ENCODE results near the gene INPP4B.
"Not testable (repeated sequence)": the region's sequence is repeated elsewhere in the genome, so short reads cannot be mapped to it uniquely, and the experiment has no call there.

INPP4B gene

DNA sequence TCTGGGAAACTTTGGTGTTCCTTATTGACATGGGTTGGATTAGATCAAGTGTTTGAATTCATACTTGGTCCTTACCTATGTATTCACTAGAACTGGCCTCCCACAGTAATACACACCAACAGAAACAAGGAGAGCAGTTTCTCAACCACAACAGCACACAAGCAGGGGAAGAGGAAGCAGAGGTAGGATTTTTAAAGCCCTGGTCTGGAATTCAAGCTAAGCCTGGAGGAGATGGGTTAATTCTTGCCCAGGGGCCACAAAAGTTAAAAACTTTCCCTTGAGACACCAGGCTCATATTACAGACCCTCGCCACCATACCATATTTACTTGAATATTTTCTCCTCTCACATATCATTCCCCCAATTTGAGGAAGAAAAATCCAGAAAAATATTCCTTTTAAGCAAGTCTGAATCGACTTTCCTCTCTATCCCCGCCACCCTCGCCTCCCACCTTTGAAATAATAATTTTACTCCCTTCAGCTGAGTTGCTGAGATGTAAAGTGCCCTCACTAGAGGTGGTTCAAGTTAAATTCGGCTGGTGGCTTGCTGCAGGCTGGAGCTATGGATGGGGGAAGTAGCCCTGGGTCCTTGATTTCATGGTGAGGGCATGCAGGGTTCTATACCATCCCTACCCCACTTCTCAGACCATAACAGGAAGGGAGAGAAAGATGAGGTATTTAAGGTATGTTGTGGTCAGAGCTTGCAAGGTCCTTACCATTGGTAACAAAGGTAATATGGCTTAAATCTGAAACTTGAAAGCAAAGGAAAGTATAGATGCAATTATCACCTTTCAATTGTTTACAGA, 440.2 kb downstream of the INPP4B start:
- no peak for DNase-seq

DNA sequence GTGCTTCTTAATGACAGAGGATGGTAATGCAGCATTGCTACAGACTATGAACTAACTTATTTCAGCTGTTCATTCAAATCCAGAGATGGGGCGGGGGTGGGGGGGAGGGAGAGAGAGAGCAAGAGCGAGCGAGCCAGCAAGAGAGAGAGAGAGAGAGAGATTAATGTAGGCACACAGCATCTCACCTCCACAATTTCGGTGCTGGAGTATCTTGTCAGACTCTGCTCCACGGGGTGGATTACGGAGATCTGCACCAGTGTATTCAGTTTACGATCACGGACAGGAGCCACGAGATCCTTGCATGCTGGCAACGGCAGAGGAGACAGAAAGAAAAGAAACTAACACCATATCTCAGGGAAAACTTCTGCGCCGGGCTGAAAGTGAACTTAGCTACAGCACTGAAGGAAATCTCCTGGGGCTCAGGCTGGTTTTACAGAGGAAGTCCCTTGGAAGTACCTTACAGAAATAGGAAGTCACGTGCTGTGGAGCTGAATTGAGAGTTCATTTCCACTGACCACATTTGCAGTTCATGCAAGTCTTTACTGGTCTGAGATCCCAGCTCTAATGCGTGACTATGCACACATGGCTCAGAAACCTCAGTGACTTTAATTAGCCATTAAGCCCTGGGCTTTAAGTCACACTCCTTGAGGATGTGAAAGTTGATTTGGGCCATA, 440.9 kb downstream of the INPP4B start:
- peak; percentile 35 to 38 for DNase-seq

DNA sequence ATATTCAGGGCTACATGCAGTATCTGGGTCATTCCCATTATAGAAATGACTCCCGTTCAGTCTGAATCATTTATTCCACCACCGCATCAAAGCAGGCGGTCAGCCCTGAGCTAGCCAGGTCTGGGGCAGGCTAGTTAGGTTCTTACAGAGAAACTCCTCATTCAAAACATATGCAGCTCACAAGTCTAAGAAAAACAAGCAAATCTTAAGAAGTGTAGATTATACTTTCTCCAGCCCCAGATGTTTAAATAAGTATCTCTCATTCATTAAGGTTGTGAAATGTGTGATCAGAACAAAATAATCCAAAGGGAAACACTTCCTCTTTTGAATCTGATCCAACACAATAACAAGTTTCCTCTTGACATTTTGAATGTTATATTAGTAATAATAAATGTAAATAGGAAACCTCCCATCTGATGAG, 441.9 kb downstream of the INPP4B start:
- peak in 1 of 2 experiments; percentile 24 for DNase-seq

DNA sequence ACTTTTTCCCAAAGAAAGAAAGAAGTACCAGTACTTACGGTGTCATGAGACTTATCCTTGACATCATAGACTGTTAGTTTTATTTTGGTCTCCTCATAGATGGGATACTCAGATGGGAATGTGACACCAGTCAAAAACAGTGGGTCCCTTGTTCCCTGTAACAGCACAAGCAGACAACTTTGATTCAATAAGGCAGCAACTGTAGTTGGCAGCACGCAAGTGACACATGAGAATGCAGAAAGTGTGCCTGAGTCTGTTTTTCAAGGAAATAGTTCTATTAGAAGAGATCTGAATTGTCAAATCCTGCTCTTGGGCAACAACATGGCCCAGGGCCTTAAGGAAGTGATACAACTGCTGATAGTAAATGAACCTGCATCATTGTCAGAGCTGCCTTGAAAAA, 443.2 kb downstream of the INPP4B start:
- peak in 1 of 2 experiments; percentile 9 for DNase-seq

DNA sequence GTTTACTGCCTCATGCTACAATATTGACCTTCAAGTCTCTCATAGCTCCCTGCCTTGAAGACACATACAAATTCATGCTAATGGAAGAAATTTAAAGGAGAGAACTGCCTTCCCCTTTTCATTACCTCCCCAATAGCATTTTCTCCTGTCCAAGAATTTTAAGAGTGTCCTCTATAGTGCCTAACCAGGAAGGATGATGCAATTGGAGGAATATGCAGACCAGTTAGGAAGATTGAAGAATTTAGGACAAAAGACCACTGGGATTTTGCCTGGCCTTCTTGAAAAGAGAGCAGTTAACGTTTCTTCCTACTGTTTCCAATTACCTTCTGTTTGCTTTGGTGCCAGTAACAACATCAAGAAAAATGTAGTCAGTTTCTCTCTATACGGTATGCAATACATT, 443.9 kb downstream of the INPP4B start:
- DNase-seq = no peak

DNA sequence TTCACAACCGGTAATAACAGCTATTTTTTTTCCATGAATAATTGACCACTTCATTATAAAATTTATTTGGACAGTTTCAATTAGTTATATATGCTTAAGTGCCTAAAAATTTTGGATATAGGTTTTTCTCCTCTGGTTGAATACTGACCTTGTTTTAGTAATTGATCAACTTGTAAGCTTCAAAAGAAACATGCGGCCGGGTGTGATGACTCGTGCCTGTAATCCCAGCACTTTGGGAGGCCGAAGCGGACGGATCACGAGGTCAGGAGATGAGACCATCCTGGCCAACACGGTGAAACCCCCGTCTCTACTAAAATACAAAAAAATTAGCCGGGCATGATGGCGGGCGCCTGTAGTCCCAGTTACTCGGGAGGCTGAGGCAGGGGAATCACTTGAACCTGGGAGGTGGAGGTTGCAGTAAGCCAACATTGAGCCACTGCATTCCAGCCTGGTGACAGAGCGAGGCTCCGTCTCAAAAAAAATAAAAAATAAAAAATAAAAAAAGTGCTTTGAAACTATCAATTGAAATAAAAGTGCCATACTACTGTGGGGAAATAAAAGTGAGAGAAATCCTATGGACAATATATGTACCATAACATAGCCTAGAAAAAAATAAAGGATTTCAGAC, 448.6 kb downstream of the INPP4B start:
- DNase-seq = not testable (repeated sequence)

DNA sequence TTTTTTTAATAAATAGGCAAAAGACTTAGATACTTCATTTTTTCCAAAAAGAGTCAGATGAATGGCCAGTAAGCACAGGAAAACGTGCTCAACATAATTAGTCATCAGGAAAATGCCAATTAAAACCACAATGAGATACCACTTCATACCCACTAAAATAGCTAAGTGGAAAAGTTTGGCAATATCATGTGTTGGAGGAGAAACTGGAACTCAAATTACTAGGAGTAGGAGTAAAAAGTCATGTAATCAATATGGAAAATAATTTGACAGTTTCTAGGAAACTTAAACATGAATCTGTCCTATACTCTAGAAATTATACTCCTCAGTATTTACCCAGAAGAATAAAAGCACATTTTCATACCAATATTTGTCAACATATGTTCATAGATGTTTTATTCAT, 449.8 kb downstream of the INPP4B start:
- no peak for DNase-seq

DNA sequence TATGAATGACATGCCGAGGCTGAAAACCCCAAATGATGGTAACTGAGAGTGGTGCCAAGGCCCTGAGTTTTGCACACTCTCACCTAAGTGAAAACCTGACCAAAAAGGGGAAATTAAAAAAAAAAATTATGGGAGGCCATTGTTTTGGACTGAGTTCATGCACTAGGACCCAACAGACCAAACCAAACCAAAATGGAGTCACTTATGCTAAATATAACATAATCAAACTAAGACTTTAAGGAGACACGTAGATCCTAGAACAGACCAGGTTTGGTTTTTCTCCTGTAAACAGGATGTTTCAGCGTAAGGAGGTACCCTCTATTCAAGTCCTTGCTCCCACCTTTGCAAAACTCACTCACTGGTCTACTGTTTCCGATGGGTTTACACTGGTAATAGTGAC, 453.0 kb downstream of the INPP4B start:
- no peak for DNase-seq

DNA sequence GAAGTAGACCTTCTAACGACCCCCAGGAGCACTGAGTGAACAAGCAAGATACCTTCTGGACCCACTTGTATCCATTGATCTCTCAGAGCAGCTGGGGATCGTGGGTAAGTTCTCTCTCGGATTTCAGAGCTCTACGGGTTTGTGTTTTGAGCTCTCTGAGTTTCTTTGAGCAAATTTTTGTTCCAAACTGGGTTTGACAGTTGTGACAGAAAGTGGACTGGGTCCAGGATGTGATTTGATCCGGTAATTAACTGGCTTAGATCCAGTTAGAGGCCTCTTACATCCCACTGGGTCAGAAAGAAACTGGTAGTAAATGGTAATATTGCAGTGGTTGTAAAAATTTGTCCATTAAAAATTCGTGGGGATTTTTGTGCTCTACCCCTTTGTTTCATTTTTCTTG, 459.2 kb downstream of the INPP4B start:
- no peak for DNase-seq

DNA sequence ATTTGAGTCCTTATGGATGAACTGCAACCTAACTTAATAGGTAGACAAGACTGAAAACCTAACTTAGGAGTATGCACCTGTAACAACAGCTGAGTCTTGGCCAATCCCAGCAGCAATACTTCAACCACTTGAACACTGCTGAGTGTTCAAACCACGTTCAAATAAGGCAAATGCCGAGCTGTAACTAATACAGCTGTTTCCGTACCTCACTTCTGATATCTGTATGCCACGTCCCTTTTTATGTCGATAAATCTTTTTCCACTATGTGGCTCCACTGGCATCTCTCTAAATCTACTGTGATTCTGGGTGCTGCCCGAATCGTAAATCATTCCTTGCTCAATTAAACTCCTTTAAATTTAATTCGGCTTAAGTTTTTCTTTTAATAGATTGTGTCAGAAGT, 459.7 kb downstream of the INPP4B start:
- DNase-seq = no peak

DNA sequence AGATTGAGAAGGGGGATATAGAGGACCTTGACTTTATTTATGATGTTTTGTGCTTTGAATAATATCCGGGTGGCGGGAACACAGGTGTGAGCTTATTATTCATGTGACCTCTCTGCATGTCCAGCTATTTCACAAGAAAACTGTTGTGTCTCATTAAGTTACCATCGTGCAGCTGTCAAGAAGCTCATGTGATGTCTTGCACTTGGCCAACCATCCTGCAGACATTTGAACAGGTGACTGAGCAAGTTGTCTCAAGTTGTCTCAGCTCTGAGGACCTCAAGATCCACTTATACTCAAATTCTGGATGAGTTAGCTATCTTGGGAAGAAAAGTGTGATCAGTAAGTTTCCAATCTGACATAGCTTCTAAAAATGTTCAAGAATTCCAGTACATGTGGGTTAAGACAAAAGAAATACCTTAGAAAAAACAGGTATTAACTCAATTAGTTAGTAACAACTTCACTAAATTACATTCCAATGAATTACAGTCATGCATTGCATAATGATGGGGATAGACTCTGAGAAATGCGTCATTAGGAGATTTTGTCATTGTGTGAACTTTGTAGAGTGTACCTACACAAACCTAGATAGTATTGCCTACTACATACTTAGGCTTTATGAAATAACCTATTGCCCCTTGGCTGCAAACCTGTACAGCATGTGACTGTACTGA, 462.2 kb downstream of the INPP4B start:
- DNase-seq = no peak

DNA sequence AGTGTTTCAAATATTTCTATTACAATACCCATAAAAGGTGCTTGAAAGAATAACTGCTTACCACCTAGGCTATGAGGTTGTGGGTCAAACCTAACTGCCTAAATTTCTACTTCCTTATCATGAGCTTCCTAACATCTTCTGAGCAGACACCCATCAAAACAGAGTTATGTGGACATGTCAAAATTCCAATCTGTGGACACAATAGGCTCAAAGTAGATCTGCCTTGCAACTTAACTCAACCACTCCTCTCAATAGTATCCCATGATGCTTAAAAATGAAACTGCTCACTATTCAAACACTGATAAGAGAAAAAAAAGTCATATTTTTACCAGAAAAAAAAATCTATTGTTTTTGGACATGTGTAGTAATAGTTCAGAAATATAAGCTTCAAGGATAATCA, 462.7 kb downstream of the INPP4B start:
- no peak for DNase-seq

DNA sequence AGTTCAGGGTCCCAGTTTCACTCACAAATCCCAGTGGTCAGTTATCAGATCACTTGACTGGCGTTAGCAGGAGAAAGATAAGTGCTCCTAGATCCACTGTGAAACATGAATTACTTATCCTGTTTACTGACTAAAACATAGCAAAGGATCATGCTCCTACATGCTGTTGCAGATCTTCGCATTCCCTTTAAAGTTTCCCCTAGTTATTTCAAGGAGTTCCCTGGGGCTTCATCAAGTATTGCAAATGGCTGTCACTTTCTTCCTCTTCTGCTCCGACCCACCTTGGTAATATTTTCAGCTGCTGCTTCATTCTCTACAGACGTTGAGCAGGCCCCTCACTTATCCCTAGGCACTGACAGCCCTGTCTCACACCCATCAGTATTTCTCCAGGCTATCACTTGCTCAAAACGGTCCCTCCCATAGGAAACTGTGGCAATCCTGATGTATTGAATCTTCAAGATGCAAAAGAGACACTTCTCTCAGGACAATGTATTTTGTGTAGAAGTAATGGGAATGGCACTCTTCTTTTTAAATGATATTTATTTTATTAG, 466.0 kb downstream of the INPP4B start:
- no peak for DNase-seq

DNA sequence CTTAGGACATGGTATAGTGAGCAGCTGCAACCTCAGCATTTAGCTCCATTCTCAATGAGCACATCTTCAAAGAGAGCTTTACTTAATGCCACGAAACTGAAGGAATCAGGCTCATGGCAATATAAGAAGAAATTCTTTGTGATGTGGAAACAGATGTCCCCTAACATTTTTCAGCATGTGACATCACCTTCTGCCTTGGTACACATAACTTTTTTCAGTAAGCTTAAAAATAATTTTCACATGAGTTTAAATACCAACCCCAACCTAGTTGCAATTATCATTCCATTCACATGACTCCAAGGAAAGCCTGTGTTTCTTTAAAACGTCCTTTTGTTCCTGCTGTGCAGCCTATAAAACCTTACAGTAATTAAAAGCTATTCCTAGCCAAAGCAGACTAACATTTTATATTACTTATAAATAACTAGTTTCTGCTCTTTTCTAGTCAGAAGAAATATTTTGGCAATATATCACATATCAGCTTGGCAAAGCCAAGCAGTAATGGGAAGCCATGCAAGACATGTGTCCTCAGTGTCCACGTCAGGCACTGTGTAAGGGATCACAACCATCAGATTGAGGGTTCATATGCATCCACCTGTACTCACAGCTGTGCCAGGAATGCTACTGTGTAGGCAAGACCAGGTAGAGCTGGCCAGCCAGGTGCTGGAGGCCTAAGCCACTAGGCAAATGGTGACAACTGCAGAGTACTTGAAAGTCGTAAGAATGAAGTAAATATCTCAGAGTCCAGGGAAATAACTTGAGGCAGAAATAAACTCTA, 466.6 kb downstream of the INPP4B start:
- DNase-seq = no peak

DNA sequence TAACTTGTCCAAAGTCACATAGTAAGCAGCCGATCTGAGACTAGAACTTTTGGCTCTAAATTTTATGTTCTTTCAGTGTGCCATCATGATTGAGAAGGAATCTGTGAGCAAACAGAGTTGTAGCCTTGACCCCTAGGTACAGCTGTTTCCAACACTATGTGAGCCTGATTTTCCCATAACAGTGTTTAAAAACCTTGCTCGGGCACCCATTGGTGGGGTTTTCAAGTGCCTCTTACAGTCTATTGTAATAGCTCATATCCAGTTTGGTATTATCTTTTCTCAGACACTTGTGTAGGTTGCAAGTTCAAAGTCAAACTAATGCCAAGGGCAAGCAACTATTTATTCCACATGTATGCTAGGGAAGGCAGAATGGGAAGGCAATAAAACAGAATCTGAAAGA, 467.9 kb downstream of the INPP4B start:
- no peak for DNase-seq

DNA sequence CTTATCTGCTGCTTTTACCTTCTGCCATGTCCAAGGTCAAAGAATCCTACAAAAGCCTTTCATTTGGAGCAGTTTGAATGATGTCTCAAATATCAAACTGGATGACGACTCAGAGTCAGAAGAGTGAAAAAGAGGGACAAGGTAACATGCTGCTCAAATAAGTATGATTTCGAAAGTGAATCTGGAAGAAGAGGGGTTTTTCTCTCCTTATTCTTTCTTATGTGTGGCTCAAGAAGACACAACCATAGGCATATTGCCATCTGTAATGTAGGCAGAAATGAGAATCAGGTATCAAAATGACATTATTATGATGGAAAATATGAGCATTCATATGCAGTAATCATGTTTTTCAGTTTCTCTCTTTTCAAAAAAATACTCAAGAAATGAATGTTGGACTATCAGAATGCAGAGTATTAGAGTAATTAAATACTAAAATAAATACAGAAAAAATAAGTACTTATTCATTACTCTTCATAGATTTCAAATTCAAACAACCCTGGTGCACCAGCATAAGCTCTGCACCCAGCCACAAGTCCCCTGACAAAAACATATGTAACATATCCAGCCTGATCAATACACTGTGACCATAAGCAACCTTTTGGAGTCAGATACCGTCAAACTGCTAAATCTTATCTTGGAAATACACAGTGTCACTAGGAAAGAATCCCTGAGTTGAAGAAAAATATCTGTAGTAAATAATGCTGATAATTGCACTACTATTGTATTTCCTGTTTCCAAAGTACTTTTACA, 468.6 kb downstream of the INPP4B start:
- no peak for DNase-seq

DNA sequence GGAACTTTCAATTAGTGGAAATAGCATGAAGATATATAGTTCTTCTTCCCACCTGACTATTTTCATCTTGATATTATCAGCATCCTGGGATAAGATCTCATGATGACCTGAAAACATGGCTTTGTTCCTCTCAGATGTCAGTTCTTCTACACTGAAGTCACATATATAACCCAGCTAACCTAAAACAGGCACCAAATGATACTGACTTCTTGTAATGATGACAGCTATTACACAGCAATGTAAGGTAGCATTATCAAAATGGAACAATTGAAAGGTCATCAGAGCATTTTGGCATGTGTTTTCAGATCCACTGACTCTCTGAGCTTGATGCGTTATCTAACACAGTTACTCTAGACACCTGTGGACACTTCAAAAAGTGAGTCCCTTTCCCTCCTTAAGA, 469.9 kb downstream of the INPP4B start:
- DNase-seq = no peak

DNA sequence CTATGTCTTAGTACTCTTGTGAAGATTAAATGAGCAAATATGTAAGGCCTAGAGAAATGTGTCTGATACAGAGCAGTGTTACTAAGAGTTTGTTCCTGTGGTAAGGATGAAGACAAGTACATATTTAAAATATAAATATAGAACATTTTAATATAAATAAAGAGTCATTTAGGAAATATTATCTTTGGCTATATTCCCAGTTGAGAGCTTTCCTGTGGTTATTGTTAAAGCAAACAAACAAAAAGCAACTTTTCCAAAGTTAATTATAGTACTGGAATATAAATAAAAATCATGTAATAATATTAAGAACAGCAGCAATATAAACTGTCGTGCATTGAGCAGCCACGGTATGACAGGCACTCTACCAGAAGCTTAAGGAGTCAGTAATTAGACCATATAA, 472.5 kb downstream of the INPP4B start:
- DNase-seq = no peak

DNA sequence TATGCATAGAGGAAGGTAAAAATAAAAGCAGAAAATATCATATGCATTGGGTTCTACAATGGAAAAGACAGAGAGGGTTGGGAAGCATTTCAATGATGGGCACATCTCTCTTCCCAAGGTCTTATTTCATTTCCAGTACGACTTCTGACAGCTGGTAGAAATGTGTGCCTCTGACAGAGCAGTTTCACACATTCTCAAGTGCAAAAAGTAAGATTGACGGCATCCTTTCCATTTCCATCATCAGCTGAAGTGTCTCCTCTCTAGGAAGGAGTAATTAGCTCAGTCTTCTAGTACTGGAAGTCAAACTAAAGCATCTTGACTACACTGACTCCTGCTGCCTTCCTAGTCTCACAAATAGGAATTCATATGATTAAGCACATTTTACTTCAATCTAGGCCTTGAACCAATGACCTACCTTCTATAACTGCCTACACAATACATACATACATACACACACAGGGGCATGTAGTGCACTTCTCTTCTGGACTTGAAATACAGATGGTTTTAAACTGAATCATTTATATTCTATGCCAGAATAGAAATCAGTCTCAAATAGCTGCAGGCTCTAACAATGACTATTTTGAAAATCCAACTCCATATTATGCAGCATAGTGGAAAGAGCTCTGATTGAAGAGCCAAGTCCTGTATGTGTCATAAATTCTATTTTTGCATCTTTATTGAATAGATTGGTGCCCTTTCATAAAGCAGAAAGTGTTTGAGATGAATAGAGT, 473.4 kb downstream of the INPP4B start:
- DNase-seq = no peak

DNA sequence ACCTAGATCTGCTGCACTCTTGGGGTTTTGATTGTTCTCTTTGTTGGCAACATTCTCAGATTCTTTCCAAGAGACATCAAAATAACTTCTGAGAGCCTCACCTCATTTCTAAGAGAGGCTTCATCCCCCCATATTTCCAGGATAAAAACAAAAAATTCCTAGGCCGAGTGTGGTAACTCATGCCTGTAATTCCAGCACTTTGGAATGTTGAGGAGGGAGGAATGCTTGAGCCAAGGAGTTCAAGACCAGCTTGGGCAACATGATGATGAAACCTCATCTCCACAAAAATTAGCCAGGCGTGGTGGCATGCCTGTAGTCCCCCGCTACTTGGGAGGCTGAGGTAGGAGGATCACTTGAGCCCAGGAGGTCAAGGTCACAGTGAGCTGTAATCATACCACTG, 477.0 kb downstream of the INPP4B start:
- no peak for DNase-seq

Measured in activated CD4-positive, alpha-beta T cell treated with anti-CD3 and anti-CD28 coated beads, Interleukin-2, amount 50 U/mL, for 4 hours (primary cell).